ENCODE measurements around the gene CREBBP.

Gene CREBBP

DNA sequence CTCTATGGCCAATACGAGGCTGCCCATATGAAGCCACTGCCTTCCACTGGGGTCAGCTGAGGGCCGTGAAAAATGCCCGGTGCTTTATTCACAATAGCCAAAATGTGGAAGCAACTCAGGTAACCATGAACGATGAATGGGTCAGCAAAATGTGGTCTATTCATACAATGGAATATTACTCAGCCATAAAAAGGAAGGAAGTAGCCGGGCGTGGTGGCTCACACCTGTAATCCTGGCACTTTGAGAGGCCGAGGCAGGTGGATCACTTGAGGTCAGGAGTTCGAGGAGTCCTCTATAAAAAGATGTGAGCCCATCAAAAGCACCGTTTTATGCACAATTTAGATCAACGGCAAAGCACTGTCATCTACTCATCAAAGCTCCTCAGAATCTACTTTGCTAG, 158.0 kb downstream of the CREBBP start:
- Histone ChIP-seq H2BK5ac (ENCODE audit: low read depth, low read length, poor library complexity) (no peak overlapping the region), H3K4me3 (ENCODE audit: low read depth, low read length) (no peak overlapping the region), H3K9ac (ENCODE audit: low read length) (no peak overlapping the region), H3K9me3 (ENCODE audit: insufficient read depth, low read depth, low read length) (peaks cover 2% of the 10 kb centered on the region), H2BK12ac (ENCODE audit: low read length) (no peak overlapping the region), H4K91ac (ENCODE audit: low read depth, low read length) (no peak overlapping the region), H3K4me1 (ENCODE audit: control insufficient read depth in 1 of 2, insufficient read depth in 2 of 2, low read length in 2 of 2) (peaks cover 0 to 4% of the 10 kb centered on the region in 2 experiments), H3K18ac (ENCODE audit: low read length) (no peak overlapping the region), H3K23ac (ENCODE audit: low read length) (no peak overlapping the region), H3K27me3 (ENCODE audit: insufficient read depth, low read length) (no peaks in the 10 kb centered on the region), H4K12ac (ENCODE audit: low read depth, low read length) (no peak overlapping the region), H2BK120ac (ENCODE audit: insufficient read depth, low read length, poor library complexity) (no peak overlapping the region), H2AFZ (ENCODE audit: insufficient read depth, low read length, poor library complexity) (no peak overlapping the region), H3K36me3 (ENCODE audit: control insufficient read depth in 1 of 2, insufficient read depth in 2 of 2, low read length in 2 of 2) (peaks cover 6 to 7% of the 10 kb centered on the region in 2 experiments), H3K27ac (ENCODE audit: low read depth, low read length) (no peak overlapping the region), H3K79me2 (ENCODE audit: control insufficient read depth, insufficient read depth, low read length, poor library complexity) (peaks cover 4% of the 10 kb centered on the region), H3K14ac (ENCODE audit: low read length) (no peak overlapping the region), H3K79me1 (ENCODE audit: low read length) (peaks cover 4% of the 10 kb centered on the region), H3K4ac (ENCODE audit: low read depth, low read length) (no peak overlapping the region), H3K4me2 (ENCODE audit: low read length) (no peak overlapping the region), H4K8ac (ENCODE audit: low read depth, low read length) (no peak overlapping the region), H2AK5ac (ENCODE audit: low read length) (no peak overlapping the region)
- DNase-seq, result no peak
- no CpG with 5 or more reads among the region's 10 CpGs for WGBS (ENCODE audit: extremely low coverage, insufficient coverage, insufficient read length)

- no peak overlapping the region for H2BK5ac ChIP-seq (ENCODE audit: low read depth, low read length, poor library complexity)
- WGBS (ENCODE audit: extremely low coverage, insufficient coverage, insufficient read length), result no CpG with 5 or more reads among the region's 11 CpGs
- no peak overlapping the region for H2BK120ac ChIP-seq (ENCODE audit: insufficient read depth, low read length, poor library complexity)
- no peaks in the 10 kb centered on the region for H3K36me3 ChIP-seq (ENCODE audit: control insufficient read depth in 1 of 2, insufficient read depth in 2 of 2, low read length in 2 of 2)
- DNase-seq, result no peak
- H3K4me3 ChIP-seq (ENCODE audit: low read depth, low read length), result no peak overlapping the region
- no peaks in the 10 kb centered on the region for H3K27me3 ChIP-seq (ENCODE audit: insufficient read depth, low read length)
- H3K18ac ChIP-seq (ENCODE audit: low read length), result no peak overlapping the region
- no peak overlapping the region for H3K23ac ChIP-seq (ENCODE audit: low read length)
- peaks cover 10% of the 10 kb centered on the region for H3K79me2 ChIP-seq (ENCODE audit: control insufficient read depth, insufficient read depth, low read length, poor library complexity)
- no peak overlapping the region for H2AFZ ChIP-seq (ENCODE audit: insufficient read depth, low read length, poor library complexity)
- H4K8ac ChIP-seq (ENCODE audit: low read depth, low read length), result no peak overlapping the region
- H3K27ac ChIP-seq (ENCODE audit: low read depth, low read length), result no peak overlapping the region
- H3K9ac ChIP-seq (ENCODE audit: low read length), result no peak overlapping the region
- H2AK5ac ChIP-seq (ENCODE audit: low read length), result no peak overlapping the region
- no peak overlapping the region for H4K91ac ChIP-seq (ENCODE audit: low read depth, low read length)
- H3K79me1 ChIP-seq (ENCODE audit: low read length), result peaks cover 10% of the 10 kb centered on the region
- no peak overlapping the region for H4K12ac ChIP-seq (ENCODE audit: low read depth, low read length)
- no peak overlapping the region for H3K14ac ChIP-seq (ENCODE audit: low read length)
- peaks cover 2% of the 10 kb centered on the region for H3K9me3 ChIP-seq (ENCODE audit: insufficient read depth, low read depth, low read length)
- no peak overlapping the region for H2BK12ac ChIP-seq (ENCODE audit: low read length)
- peaks cover 0 to 4% of the 10 kb centered on the region in 2 experiments for H3K4me1 ChIP-seq (ENCODE audit: control insufficient read depth in 1 of 2, insufficient read depth in 2 of 2, low read length in 2 of 2)
- no peak overlapping the region for H3K4me2 ChIP-seq (ENCODE audit: low read length)
- H3K4ac ChIP-seq (ENCODE audit: low read depth, low read length), result no peak overlapping the region
Observed at GRCh38 chr16:3720418-3720817, 160.1 kb downstream of the CREBBP start.

DNA sequence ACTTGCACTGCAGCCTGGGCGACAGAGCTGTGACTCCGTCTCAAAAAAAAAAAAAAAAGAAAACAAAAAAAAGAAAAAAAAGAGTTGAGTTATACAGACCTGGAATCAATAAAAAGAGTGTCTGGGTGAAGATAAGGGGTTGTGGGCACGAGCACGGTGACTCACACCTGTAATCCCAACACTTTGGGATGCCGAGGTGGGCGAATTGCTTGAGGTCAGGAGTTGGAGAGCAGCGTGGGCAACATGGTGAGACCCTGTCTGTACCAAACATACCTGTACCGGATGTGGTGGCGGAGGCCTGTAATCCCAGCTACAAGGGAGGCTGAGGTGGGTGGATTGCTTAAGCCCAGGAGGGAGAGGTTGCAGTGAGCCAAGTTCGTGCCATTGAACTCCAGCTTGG, 161.9 kb downstream of the CREBBP start:
- Histone ChIP-seq H3K4me1 (ENCODE audit: control insufficient read depth in 1 of 2, insufficient read depth in 2 of 2, low read length in 2 of 2) (peaks cover 0 to 5% of the 10 kb centered on the region in 2 experiments), H2AFZ (ENCODE audit: insufficient read depth, low read length, poor library complexity) (no peak overlapping the region), H3K27me3 (ENCODE audit: insufficient read depth, low read length) (no peaks in the 10 kb centered on the region), H3K9ac (ENCODE audit: low read length) (no peak overlapping the region), H3K4me2 (ENCODE audit: low read length) (no peak overlapping the region), H2AK5ac (ENCODE audit: low read length) (no peak overlapping the region), H3K4ac (ENCODE audit: low read depth, low read length) (no peak overlapping the region), H2BK5ac (ENCODE audit: low read depth, low read length, poor library complexity) (no peak overlapping the region), H2BK12ac (ENCODE audit: low read length) (no peak overlapping the region), H2BK120ac (ENCODE audit: insufficient read depth, low read length, poor library complexity) (no peak overlapping the region), H3K14ac (ENCODE audit: low read length) (no peak overlapping the region), H3K23ac (ENCODE audit: low read length) (no peak overlapping the region), H3K18ac (ENCODE audit: low read length) (no peak overlapping the region), H3K9me3 (ENCODE audit: insufficient read depth, low read depth, low read length) (peaks cover 2% of the 10 kb centered on the region), H3K36me3 (ENCODE audit: control insufficient read depth in 1 of 2, insufficient read depth in 2 of 2, low read length in 2 of 2) (peaks cover 0 to 3% of the 10 kb centered on the region in 2 experiments), H4K12ac (ENCODE audit: low read depth, low read length) (no peak overlapping the region), H3K79me2 (ENCODE audit: control insufficient read depth, insufficient read depth, low read length, poor library complexity) (peaks cover 10% of the 10 kb centered on the region), H4K8ac (ENCODE audit: low read depth, low read length) (no peak overlapping the region), H3K4me3 (ENCODE audit: low read depth, low read length) (no peak overlapping the region), H4K91ac (ENCODE audit: low read depth, low read length) (no peak overlapping the region), H3K79me1 (ENCODE audit: low read length) (peaks cover 10% of the 10 kb centered on the region), H3K27ac (ENCODE audit: low read depth, low read length) (no peak overlapping the region)
- no CpG with 5 or more reads among the region's 10 CpGs for WGBS (ENCODE audit: extremely low coverage, insufficient coverage, insufficient read length)
- DNase-seq, result no peak

GRCh38 chr16:3718019-3718391, 162.5 kb downstream of the CREBBP start:
- Histone ChIP-seq H3K27me3 (ENCODE audit: insufficient read depth, low read length) (no peaks in the 10 kb centered on the region), H3K4me1 (ENCODE audit: control insufficient read depth in 1 of 2, insufficient read depth in 2 of 2, low read length in 2 of 2) (peaks cover 0 to 8% of the 10 kb centered on the region in 2 experiments), H3K79me1 (ENCODE audit: low read length) (peaks cover 10% of the 10 kb centered on the region), H2BK120ac (ENCODE audit: insufficient read depth, low read length, poor library complexity) (peak overlapping the region; percentile 94), H2AFZ (ENCODE audit: insufficient read depth, low read length, poor library complexity) (peak overlapping the region; percentile 100), H3K27ac (ENCODE audit: low read depth, low read length) (no peak overlapping the region), H3K79me2 (ENCODE audit: control insufficient read depth, insufficient read depth, low read length, poor library complexity) (peaks cover 10% of the 10 kb centered on the region), H3K18ac (ENCODE audit: low read length) (peak overlapping the region; percentile 99), H3K9ac (ENCODE audit: low read length) (peak overlapping the region; percentile 85), H2BK12ac (ENCODE audit: low read length) (no peak overlapping the region), H3K4me3 (ENCODE audit: low read depth, low read length) (peak overlapping the region; percentile 91), H3K36me3 (ENCODE audit: control insufficient read depth in 1 of 2, insufficient read depth in 2 of 2, low read length in 2 of 2) (peaks cover 0 to 5% of the 10 kb centered on the region in 2 experiments), H4K8ac (ENCODE audit: low read depth, low read length) (peak overlapping the region; percentile 100), H3K4me2 (ENCODE audit: low read length) (peak overlapping the region; percentile 72), H2BK5ac (ENCODE audit: low read depth, low read length, poor library complexity) (no peak overlapping the region), H3K23ac (ENCODE audit: low read length) (no peak overlapping the region), H4K12ac (ENCODE audit: low read depth, low read length) (peak overlapping the region; percentile 99), H3K4ac (ENCODE audit: low read depth, low read length) (peak overlapping the region; percentile 95), H3K14ac (ENCODE audit: low read length) (peak overlapping the region; percentile 99), H4K91ac (ENCODE audit: low read depth, low read length) (peak overlapping the region; percentile 98), H3K9me3 (ENCODE audit: insufficient read depth, low read depth, low read length) (peaks cover 4% of the 10 kb centered on the region), H2AK5ac (ENCODE audit: low read length) (peak overlapping the region; percentile 60)
- no CpG with 5 or more reads among the region's 5 CpGs for WGBS (ENCODE audit: extremely low coverage, insufficient coverage, insufficient read length)
- DNase-seq, result no peak
